HepG2 (cell line): ENCODE measurements around the gene ZNF839. TPM values are rescaled to one million over a fixed set of nuclear protein-coding genes. Genes with fewer than 3 reads are reported as not detected.

Source experiments
- ATF5 ChIP-seq: sonication (generic); formaldehyde crosslinking; IDR thresholded peaks from 2 replicates; pipeline ENCODE4 v1.4.0; 2020; ENCODE audit warnings: mild to moderate bottlenecking, low read depth, missing genetic modification reagents
- BCL3 ChIP-seq: sonication (generic); formaldehyde crosslinking; IDR thresholded peaks from 2 replicates; pipeline ENCODE4 v1.5.1; 2020; ENCODE audit warnings: mild to moderate bottlenecking, missing genetic modification reagents, moderate library complexity
- FOXA3 ChIP-seq: IDR thresholded peaks from 2 replicates; pipeline ENCODE4 v1.6.1; 2016; ENCODE audit warnings: missing genetic modification reagents, missing compliant biosample characterization
- JDP2 ChIP-seq: sonication (generic); formaldehyde crosslinking; IDR thresholded peaks from 2 replicates; pipeline ENCODE4 v1.8.1; 2022; ENCODE audit warnings: missing genetic modification reagents, borderline replicate concordance
- JUND ChIP-seq: sonication (generic); formaldehyde crosslinking; IDR thresholded peaks from 2 replicates; pipeline ENCODE4 v1.8.0; 2022; ENCODE audit warnings: mild to moderate bottlenecking, missing genetic modification reagents
- KLF9 ChIP-seq: IDR thresholded peaks from 2 replicates; pipeline ENCODE4 v1.6.1; 2016; ENCODE audit warnings: low read depth
- MBNL3 ChIP-seq: fragments of 250-450 bp; sonication (Bioruptor Pico); conservative IDR thresholded peaks from 2 replicates; pipeline ENCODE4 v1.8.0; 2022; ENCODE audit warnings: mild to moderate bottlenecking, inconsistent platforms
- RCOR2 ChIP-seq: IDR thresholded peaks from 2 replicates; pipeline ENCODE4 v1.6.1; 2016; ENCODE audit warnings: missing biosample characterization, missing genetic modification reagents
- SAFB2 ChIP-seq: sonication (generic); formaldehyde crosslinking; IDR thresholded peaks from 2 replicates; pipeline ENCODE4 v1.5.1; 2020; ENCODE audit warnings: missing genetic modification reagents, low read depth, mild to moderate bottlenecking, borderline replicate concordance
- SATB2 ChIP-seq: sonication (generic); formaldehyde crosslinking; IDR thresholded peaks from 2 replicates; pipeline ENCODE4 v1.5.0; 2020; ENCODE audit warnings: missing genetic modification reagents
- TAF1 ChIP-seq: sonication (generic); formaldehyde crosslinking; IDR thresholded peaks from 2 replicates; pipeline ENCODE4 v1.4.0; 2020; ENCODE audit warnings: missing genetic modification reagents
- TOPORS ChIP-seq: sonication (generic); formaldehyde crosslinking; IDR thresholded peaks from 2 replicates; pipeline ENCODE4 v1.8.0; 2023; ENCODE audit warnings: mild to moderate bottlenecking, missing genetic modification reagents
- U2AF1 ChIP-seq: fragments of 200-400 bp; formaldehyde crosslinking; optimal IDR thresholded peaks from 2 replicates; pipeline ENCODE3; 2017; ENCODE audit warnings: mild to moderate bottlenecking, low read depth, low read length
- ZIK1 ChIP-seq: sonication (generic); formaldehyde crosslinking; IDR thresholded peaks from 2 replicates; pipeline ENCODE4 v1.5.0; 2020; ENCODE audit warnings: mild to moderate bottlenecking, low read depth, missing genetic modification reagents, borderline replicate concordance
- ZNF354B ChIP-seq: sonication (generic); formaldehyde crosslinking; IDR thresholded peaks from 2 replicates; pipeline ENCODE4 v1.8.0; 2022; ENCODE audit warnings: mild to moderate bottlenecking, missing genetic modification reagents
- ZNF407 ChIP-seq: sonication (generic); formaldehyde crosslinking; IDR thresholded peaks from one replicate; pipeline ENCODE4 v1.5.1; 2020; ENCODE audit warnings: mild to moderate bottlenecking, missing genetic modification reagents; ENCODE audit errors: not compliant biosample characterization
- ZNF605 ChIP-seq: sonication (generic); formaldehyde crosslinking; IDR thresholded peaks from 2 replicates; pipeline ENCODE4 v1.8.0; 2022; ENCODE audit warnings: mild to moderate bottlenecking, missing genetic modification reagents
- ZNF775 ChIP-seq: sonication (generic); formaldehyde crosslinking; IDR thresholded peaks from 2 replicates; pipeline ENCODE4 v1.4.0; 2020; ENCODE audit warnings: missing genetic modification reagents, mild to moderate bottlenecking, moderate library complexity, borderline replicate concordance
- ZNF776 ChIP-seq: sonication (generic); formaldehyde crosslinking; IDR thresholded peaks from 2 replicates; pipeline ENCODE4 v1.4.0; 2020; ENCODE audit warnings: mild to moderate bottlenecking, missing genetic modification reagents
- polyA plus RNA-seq, 8 experiments: library from polyadenylated mRNA; depleted of rRNA in 3 of 8; stranded (reverse) in 7 of 8; unstranded in 1 of 8; fragments of >200 nt; fragmentation: Illumina TruSeq in 4 of 8; extraction: Trizol in 4 of 8; gene quantifications; 2 replicates each; pipeline versions ENCODE4 v1.2.1 to v1.2.3, GENCODE V29; 2011 to 2016; ENCODE audit warnings: low read depth in 4 of 8, missing spikeins in 1 of 8, mixed read lengths in 1 of 8; ENCODE audit not compliant: insufficient read depth in 1 of 8
- total RNA-seq, 5 experiments: library from RNA; depleted of rRNA; stranded (reverse); fragments of >200 nt; fragmentation: Illumina TruSeq; extraction: Trizol; gene quantifications; 2 replicates each; pipeline ENCODE4 v1.2.3, GENCODE V29; 2016; ENCODE audit warnings: low read depth in 1 of 5
- TF ChIP-seq, protein P1 (sequence below): sonication (generic); formaldehyde crosslinking; IDR thresholded peaks from 2 replicates; pipeline ENCODE4 v1.5.0; 2020; ENCODE audit warnings: missing genetic modification reagents

Gene ZNF839
- total and polyA plus RNA-seq, 2 of the 13 experiments (the other 11 are each of a cell fraction or from before 2014, with no cell fraction given) = 11.1 to 12.8 TPM

- TF ChIP-seq ZNF775 (CRISPR knock-in tag) = no peak
- no peak for TF ChIP-seq SAFB2 (CRISPR knock-in tag)
- TF ChIP-seq ZIK1 (CRISPR knock-in tag) = no peak
- no peak for TF ChIP-seq FOXA3 (CRISPR knock-in tag)
- peak; percentile 72 for TF ChIP-seq TAF1
- TF ChIP-seq RCOR2 (CRISPR knock-in tag) = no peak
- no peak for TF ChIP-seq U2AF1
- TF ChIP-seq BCL3 (CRISPR knock-in tag) = no peak
- peak; percentile 54; the same call in 1 of the 2 replicates for TF ChIP-seq ZNF776 (CRISPR knock-in tag)
- no peak for TF ChIP-seq ZNF605 (CRISPR knock-in tag)
- no peak for TF ChIP-seq TOPORS (CRISPR knock-in tag)
- no peak for TF ChIP-seq JDP2 (CRISPR knock-in tag)
- no peak for TF ChIP-seq SATB2 (CRISPR knock-in tag)
- TF ChIP-seq, protein P1, sequence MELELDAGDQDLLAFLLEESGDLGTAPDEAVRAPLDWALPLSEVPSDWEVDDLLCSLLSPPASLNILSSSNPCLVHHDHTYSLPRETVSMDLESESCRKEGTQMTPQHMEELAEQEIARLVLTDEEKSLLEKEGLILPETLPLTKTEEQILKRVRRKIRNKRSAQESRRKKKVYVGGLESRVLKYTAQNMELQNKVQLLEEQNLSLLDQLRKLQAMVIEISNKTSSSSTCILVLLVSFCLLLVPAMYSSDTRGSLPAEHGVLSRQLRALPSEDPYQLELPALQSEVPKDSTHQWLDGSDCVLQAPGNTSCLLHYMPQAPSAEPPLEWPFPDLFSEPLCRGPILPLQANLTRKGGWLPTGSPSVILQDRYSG (CRISPR knock-in tag) = no peak
- TF ChIP-seq ZNF354B (CRISPR knock-in tag) = no peak
- TF ChIP-seq JUND (CRISPR knock-in tag) = no peak
- TF ChIP-seq KLF9 (CRISPR knock-in tag) = no peak
- no peak for TF ChIP-seq ATF5 (CRISPR knock-in tag)
- TF ChIP-seq ZNF407 (CRISPR knock-in tag) = no peak
- no peak for TF ChIP-seq MBNL3 (CRISPR knock-in tag)
Observed at GRCh38 chr14:102362545-102363181, 43.1 kb downstream of the ZNF839 start, which contains the start of the genes CINP and TECPR2 (continued).
